UCSD-AML1 (cell line): ENCODE measurements around the gene CBX7.
"Not testable (repeated sequence)": the region's sequence is repeated elsewhere in the genome, so short reads cannot be mapped to it uniquely, and the experiment has no call there.

Experiments used
- DNase-seq: peaks from one replicate; lab custom pipeline; 2025; ENCODE audit not compliant: unreplicated experiment; lab: John Stamatoyannopoulos, UW

The CBX7 gene

DNA sequence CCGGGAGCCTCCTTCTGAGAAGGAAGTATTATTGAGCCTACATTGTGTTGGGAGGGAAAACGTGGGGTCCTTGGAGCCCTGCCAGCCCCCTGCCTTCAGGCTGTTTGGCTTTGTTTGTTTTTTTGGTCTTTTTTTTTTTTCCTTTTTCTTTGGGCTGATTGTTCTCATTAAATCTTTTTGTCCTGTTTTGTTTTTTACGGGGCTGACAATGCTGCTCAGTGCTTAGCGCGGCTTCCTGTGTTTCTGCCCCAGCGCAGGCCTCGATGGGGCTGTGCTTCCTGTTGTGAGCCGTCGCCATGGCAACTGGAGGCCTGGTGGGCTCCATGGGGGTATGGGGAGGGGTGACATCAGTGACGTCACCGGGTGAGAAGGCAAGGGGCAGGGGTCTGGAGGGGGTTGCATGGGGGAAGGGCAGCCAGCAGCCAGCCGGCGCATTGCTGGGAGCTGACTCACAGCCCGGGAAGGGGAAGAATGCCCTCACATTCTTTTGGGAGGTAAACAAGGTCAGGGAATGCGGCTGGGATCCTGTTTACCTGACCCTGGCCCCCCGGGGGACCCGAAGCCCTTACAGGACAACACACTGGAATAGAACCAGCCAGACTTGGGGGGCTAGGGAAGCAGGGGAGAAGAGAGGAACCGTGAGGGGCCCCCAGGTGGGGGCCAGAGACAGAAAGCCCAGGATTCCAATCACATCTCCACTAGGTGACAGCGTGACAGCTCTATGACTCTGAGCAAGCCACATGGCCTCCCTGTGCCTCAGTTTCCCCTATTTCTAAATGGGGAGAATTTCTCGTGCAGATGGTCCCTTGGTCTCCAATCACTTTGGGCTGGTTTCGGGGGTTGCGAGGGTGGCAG lies 22.2 kb upstream of the CBX7 start:
- peak; percentile 54 for DNase-seq

DNA sequence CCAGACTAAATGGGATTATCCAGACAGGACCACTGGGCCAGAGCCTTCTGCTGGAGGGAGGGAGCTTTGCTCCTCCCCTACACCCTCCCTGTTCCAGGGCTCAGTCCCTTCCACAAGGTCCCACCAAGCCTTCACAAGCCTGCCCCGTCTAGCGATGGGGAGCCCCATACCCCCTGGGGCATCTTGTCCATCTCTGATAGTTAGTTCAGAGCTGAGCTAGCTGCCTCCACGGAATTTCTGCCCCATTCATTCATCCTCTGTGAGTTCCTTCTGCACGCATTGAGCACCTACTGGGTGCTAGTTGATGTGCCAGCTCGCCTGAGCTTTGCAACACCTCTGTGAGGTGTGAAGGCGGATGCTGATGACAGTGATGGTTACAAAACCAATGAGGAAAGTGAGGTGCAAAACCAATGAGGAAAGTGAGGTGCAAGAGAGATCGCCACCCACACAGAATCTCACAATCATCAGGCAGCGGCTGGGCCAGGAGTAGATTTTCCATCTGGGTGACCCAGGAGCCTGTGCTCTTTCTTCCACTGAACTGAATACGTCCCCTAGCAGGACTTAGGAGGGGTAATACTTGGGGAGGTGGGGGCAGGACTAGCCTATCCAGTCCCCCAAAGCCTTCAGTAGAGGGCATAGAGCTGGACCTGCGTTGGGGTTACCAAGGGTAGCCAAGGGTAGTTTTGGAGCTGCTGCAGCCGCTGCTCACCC lies 21.5 kb upstream of the CBX7 start:
- no peak for DNase-seq

GRCh38 chr22:39173050-39173706 lies 20.7 kb upstream of the CBX7 start:
- DNase-seq, result no peak

DNA sequence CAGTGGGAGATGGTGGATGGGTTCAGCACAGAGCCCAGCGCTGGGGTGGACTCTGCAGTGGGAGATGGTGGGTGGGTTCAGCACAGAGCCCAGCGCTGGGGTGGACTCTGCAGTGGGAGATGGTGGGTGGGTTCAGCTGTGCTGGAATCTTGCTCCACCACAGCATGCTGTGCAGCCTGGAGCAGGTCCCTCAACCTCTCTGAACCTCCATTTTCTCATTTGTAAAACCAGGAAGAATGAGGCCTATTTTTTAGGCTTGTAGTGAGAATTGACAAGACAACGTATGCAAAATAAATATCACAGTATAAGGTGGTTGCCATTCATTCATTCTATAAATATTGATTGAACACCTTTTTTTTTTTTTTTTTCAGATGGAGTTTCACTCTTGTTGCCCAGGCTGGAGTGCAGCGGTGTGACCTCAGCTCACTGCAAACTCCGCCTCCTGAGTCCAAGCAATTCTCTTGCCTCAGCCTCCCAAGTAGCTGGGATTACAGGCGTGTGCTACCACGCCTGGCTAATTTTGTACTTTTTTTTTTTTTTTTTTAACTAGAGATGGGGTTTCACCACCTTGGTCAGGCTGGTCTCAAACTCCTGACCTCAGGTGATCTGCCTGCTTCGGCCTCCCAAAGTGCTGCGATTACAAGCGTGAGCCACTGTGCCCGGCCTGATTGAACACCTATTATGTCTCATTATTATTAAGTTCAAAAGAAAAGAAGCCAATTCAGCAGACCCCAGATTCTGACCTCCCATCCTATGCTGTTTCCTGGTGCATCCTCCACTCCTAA lies 20.0 kb upstream of the CBX7 start:
- DNase-seq, result not testable (repeated sequence)

DNA sequence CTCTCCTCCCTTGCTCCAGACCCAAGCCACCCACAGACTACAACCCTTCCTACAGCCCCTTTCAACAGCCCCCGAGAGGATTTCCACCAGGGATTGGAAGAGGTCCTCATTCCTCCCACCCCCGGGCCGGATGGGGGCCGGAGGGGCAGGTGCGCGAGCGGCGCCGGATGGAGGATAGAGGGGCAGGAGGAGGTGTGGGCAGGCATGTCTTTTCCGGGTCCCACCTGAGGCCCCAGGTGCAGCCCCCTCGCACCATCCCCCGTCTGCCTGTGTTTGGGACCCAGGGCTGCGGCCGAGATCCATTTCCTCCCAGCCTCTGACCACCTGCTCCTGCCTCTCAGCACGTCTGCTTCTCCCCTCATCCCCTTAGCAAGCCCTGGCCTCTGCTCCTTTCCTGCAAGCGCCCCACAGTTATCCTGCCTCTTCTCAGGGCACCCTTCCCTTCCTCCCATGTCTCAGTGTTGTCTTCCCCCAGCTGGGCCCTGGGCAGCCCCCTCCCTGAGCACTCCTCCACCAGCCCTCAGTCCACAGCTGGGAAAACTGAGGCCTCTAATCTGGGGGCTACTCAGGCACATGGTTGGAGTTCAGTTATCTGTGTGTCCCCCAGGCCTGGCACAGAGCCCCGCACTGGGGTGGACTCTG lies 19.3 kb upstream of the CBX7 start:
- DNase-seq, result no peak

GRCh38 chr22:39170825-39171622 lies 18.5 kb upstream of the CBX7 start:
- DNase-seq, result peak; percentile 80

GRCh38 chr22:39169797-39170466 lies 17.5 kb upstream of the CBX7 start:
- no peak for DNase-seq

- no peak for DNase-seq
Observed at GRCh38 chr22:39166547-39166946, 14.1 kb upstream of the CBX7 start.

- DNase-seq, result not testable (repeated sequence)
Observed at GRCh38 chr22:39156093-39156492, 3.6 kb upstream of the CBX7 start.

- DNase-seq, result no peak
Observed at GRCh38 chr22:39155421-39155820, 2.9 kb upstream of the CBX7 start.

DNA sequence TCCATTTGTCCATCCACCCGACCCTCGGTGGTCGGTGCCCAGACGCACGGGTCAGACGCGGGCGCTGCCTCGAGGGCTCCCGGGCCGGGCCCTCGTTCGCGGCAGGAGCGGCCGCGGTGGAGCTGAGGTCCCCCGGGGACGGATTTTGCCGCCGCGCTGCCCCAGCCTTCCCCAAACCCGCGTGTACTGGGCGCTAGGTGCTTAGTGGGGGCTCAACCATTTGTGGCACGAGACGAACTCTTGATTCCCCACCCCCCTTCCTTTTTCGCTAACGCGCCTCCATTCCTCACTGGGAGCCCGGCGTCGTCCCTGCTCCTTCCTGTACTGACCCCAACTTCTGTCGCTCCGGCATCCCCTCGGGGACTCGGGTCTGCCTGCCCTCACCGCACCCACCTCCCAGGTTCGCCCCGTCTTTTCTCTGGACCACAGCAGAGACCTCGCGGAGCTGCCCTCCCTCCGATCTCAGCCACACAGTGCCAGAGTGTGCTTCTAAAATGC lies 789 bp upstream of the CBX7 start:
- no peak for DNase-seq

- DNase-seq, result no peak
Observed at GRCh38 chr22:39152024-39152510, 413 bp downstream of the CBX7 start.

GRCh38 chr22:39151329-39151975 lies 1.0 kb downstream of the CBX7 start:
- no peak for DNase-seq

DNA sequence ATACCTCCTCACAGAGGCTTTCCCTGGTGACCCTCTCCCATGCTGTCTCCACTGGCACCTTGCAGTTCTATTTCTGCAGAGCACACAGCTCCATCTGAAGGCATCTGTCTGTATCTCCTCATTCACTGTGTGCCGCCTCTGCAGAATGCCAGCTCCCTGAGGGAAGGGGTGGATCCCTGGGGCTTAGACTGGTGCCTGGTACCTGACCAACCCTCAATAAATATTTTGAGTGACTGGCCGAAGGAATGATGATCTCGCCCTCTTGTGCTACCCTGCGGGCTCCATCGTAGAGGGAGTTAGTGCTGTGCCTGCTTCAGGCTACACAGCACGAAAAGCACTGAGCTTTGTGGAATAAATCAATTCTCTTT lies 1.6 kb downstream of the CBX7 start:
- DNase-seq, result no peak

GRCh38 chr22:39149915-39150847 lies 2.3 kb downstream of the CBX7 start:
- no peak for DNase-seq

GRCh38 chr22:39148727-39149535 lies 3.5 kb downstream of the CBX7 start:
- no peak for DNase-seq
